Bronchial epithelial cell (primary cell): Measurements from ENCODE around the gene SWAP70. TPM values are rescaled to one million over a fixed set of nuclear protein-coding genes. Genes with fewer than 3 reads are reported as not detected.
A peak's percentile ranks its signal among the peaks of the same experiment; 100 is the strongest.

Experiments used
- DNase-seq: peaks from one replicate; pipeline ENCODE4 v3.0.0-alpha.2; 2010; ENCODE audit warnings: low read depth
- FAIRE-seq: peaks from 2 replicates; lab custom pipeline; 2011; peaks lifted over from hg19 to GRCh38; lab: Jason Lieb, UNC
- H3K27me3 ChIP-seq: 2 replicates; pipeline ENCODE4 v1.5.1; 2011; ENCODE audit warnings: low read length; ENCODE audit not compliant: control insufficient read depth, insufficient read depth
- H3K36me3 ChIP-seq: 2 replicates; pipeline ENCODE4 v1.5.1; 2011; ENCODE audit warnings: low read length; ENCODE audit not compliant: control insufficient read depth, insufficient read depth
- H3K4me3 ChIP-seq: 2 replicates; pipeline ENCODE4 v1.5.1; 2011; ENCODE audit warnings: mild to moderate bottlenecking, low read depth, low read length, control low read depth
- CTCF ChIP-seq: IDR thresholded peaks from 2 replicates; pipeline ENCODE4 v1.5.1; 2011; ENCODE audit warnings: mild to moderate bottlenecking, moderate library complexity, low read length, control low read depth, inconsistent platforms; ENCODE audit not compliant: insufficient read depth, severe bottlenecking
- total RNA-seq: library from RNA; depleted of rRNA; stranded (reverse); fragments of >200 nt; gene quantifications from 2 replicates; pipeline ENCODE4 v1.2.1, GENCODE V29; 2014

SWAP70 gene
- total RNA-seq, 1 donor from 2014 or later, result 26.3 TPM

- TF ChIP-seq CTCF, result no peak
- no peak for FAIRE-seq
- Histone ChIP-seq H3K36me3 (no peaks in the 10 kb centered on the region), H3K27me3 (no peaks in the 10 kb centered on the region), H3K4me3 (no peak overlapping the region)
- DNase-seq, result no peak
Observed at GRCh38 chr11:9750551-9750950, 86.7 kb downstream of the SWAP70 start.

GRCh38 chr11:9752091-9752490 is 88.2 kb downstream of the SWAP70 start:
- Histone ChIP-seq H3K36me3 (no peaks in the 10 kb centered on the region), H3K27me3 (no peaks in the 10 kb centered on the region), H3K4me3 (no peak overlapping the region)
- DNase-seq (no peak), FAIRE-seq (no peak)
- no peak for TF ChIP-seq CTCF

- peak; percentile 78 for DNase-seq
- FAIRE-seq, result no peak
- Histone ChIP-seq H3K36me3 (no peaks in the 10 kb centered on the region), H3K27me3 (no peaks in the 10 kb centered on the region), H3K4me3 (no peak overlapping the region)
- TF ChIP-seq CTCF, result no peak
Observed at GRCh38 chr11:9753021-9753420, 89.1 kb downstream of the SWAP70 start.

GRCh38 chr11:9754010-9754471 is 90.2 kb downstream of the SWAP70 start:
- Histone ChIP-seq H3K36me3 (no peaks in the 10 kb centered on the region), H3K4me3 (no peak overlapping the region), H3K27me3 (no peaks in the 10 kb centered on the region)
- no peak for TF ChIP-seq CTCF
- DNase-seq (peak; percentile 82), FAIRE-seq (peak; percentile 40)

- no peak for TF ChIP-seq CTCF
- no peaks in the 10 kb centered on the region for H3K36me3 ChIP-seq
- no peak overlapping the region for H3K4me3 ChIP-seq
- H3K27me3 ChIP-seq, result no peaks in the 10 kb centered on the region
- no peak for DNase-seq
- FAIRE-seq, result no peak
Observed at GRCh38 chr11:9755561-9756185, 91.8 kb downstream of the SWAP70 start.

GRCh38 chr11:9756461-9756860 is 92.6 kb downstream of the SWAP70 start:
- Histone ChIP-seq H3K4me3 (no peak overlapping the region), H3K27me3 (no peaks in the 10 kb centered on the region), H3K36me3 (no peaks in the 10 kb centered on the region)
- FAIRE-seq, result no peak
- no peak for TF ChIP-seq CTCF
- peak; percentile 77 for DNase-seq
